Measurements from ENCODE around the gene POP5.
"Not testable (repeated sequence)": the region's sequence is repeated elsewhere in the genome, so short reads cannot be mapped to it uniquely, and the experiment has no call there.

POP5 gene

DNA sequence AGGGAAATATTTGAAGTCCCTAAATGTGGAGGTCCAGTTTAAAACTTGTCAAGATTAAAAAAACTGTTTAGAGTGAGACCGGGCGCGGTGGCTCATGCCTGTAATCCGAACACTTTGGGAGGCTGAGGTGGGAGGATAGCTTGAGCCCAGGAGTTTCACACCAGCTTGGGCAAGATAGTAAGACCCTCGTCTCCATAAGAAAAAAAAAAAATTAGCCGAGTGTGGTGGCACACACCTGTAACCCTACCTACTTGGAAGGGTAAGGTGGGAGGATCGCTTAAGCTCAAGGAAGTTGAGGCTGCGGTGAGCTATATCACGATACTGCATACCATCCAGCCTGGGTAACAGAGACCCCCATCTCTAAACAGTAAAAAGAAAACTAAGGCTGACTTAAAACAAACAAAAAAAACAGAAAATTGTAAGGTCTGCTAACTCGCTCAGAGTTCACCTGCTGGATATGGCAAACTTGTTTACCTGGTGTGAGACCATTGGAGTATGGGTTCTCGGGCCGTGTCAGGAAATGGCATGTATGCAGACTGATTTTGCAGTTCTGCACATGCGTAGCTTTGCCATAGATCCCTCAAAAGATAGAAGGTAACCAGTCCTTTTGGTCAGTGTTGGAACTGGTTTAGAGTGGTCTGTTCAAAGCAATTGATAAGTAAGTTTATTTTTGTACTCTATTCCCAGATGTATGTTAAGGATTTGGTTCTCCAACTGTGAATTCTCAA lies 45.0 kb downstream of the POP5 start:
- DNase-seq: peak; percentile 12

DNA sequence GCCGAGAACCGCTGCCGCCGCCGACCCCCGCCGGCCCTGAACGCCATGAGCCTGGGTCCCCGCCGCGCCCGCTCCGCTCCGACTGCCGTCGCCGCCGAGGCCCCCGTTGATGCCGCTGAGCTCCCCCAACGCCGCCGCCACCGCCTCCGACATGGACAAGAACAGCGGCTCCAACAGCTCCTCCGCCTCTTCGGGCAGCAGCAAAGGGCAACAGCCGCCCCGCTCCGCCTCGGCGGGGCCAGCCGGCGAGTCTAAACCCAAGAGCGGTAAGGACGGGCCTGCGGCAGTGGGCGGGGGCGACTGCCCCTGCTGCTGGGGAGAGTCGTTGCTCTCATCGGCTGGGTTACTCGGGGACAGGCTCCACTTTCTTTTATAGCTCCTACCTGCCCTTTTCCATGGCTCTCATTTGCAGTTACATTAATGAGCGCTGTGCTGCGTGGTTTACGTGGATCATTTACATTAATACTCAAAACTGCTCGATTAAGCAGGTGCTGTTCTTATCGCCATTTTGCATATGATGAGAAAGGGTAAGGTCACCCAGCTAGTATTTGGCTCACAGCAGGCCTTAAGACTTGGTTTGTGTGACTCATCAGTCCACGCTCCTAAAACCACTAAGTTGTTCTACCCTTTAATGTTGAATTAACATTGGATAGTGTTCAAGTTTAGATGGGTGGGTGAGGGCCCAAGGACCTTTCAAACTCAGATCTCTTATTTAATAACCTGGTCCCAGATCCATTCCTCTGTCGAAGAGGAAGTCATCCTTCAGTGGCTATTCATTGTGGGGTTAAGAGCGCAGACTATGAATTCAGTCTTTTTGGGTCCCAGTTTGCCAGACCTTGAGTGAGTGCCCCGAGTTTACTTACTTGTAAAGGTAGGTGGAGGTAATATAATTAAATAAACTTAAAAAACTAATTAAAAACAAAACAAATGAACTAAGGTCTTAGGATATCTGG lies 46.2 kb downstream of the POP5 start:
- peak; percentile 33 for DNase-seq

GRCh38 chr12:120534203-120534702 lies 46.9 kb downstream of the POP5 start, which contains the start of gene RNF10:
Gene RNF10 (plus strand): TSS chr12:120534356. CDS start chr12:120534812, 456 bp downstream.
- peak; percentile 70 for DNase-seq

GRCh38 chr12:120532701-120533238 lies 48.4 kb downstream of the POP5 start:
- DNase-seq: no peak

DNA sequence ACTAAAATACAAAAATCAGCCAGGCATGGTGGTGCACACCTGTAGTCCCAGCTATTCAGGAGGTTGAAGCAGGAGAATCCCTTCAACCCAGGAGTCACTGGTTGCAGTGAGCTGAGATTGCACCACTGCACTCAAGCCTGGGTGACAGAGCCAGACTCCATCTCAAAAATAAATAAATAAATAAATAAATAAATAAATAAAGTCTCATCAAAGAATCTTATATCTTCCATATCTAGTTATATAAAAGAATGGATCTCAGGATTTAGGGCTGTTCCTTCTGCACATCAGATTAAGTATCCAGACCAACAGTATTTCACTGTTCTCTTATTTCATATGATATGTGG lies 50.8 kb downstream of the POP5 start:
- DNase-seq: not testable (repeated sequence)

DNA sequence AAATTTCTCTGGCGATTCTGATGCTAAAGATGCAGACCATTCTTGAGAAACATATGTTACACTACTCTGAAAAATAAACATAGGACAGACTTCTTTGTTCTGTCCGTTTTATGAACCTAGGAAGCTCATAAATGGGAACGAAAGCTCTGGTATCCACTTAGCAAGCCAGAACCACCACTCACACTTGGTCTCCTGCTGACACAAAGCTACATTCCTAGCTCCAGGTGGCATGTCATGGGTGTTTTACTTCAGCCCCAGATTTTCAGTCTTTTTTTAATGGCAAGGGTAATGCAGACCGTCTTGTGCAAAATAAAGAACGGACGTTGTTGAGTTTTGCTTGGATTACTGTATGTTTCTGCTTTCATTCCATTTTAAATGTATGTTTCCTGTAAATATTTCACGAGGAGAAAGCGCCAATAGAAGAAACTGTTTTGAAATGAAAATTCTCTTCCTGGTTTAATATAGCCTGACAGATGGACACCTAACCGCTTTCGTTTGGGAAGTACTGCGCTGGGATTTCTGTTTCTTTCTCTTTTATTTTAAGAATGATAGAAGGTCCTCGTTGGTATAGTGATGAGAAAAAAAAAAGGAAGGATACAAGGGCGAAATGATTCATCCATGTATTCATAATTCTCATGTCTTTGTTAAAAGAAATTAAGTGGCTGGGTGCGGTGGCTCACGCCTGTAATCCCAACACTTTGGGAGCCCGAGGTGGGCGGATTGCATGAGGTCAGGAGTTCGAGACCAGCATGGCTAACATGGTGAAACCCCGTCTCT lies 51.4 kb downstream of the POP5 start:
- no peak for DNase-seq

DNA sequence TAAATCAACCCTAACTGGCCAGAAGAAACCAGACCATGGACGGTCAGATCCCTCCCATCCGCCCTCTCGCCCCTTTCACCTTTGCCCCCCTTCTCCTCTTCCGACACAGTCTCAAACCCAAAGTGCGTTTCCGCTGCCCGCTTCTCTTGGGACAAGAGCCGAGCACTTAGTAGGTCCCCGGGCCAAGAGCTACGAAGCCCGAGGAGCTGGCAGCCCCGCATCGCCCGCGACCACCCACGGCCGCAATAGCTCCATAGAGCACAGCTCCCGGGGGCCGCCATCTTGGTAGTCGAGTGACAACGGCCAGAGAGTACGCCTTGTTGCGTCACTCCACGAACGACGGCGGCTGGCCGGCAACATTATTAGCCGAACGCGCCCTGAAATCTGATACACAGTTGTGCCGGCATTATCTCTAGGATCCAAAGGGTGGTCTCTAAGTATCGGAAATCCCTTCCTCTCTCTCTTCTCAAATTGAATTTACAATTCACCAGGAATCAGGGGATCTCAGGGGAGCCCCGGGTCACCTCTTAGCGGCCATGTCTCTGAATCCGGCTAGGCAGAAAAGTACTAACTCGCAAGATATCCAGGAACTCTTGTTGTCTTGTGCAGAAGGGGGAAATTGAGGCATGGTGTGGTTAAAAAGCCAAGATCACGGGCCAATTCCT lies 52.2 kb downstream of the POP5 start, which contains the start of gene COQ5:
Gene COQ5 (minus strand): TSS at position 298 of the 665 bp plus-strand sequence. CDS start 17 bp downstream, at position 281.
- peak; percentile 79 for DNase-seq
